Adrenal gland (tissue), 5 donors: ENCODE data around the gene SHISA7.

Source experiments
- CTCF ChIP-seq, 6 experiments: fragments of 450-650 bp in 4 of 6; fragments of 200-600 bp in 2 of 6; sonication (generic) in 1 of 6; IDR thresholded peaks; 1 replicate in 5 of 6; 2 replicates in 1 of 6; pipeline versions ENCODE4 v1.5.1 to v1.8.0; 2016 to 2021; ENCODE audit warnings: antibody characterized with exemption in 6 of 6, mild to moderate bottlenecking in 2 of 6, moderate library complexity in 1 of 6
- POLR2A ChIP-seq, 2 donors: fragments of 450-650 bp; IDR thresholded peaks; one replicate each; pipeline ENCODE4 v1.6.1; 2017; ENCODE audit warnings: antibody characterized with exemption in 2 of 2, mild to moderate bottlenecking in 2 of 2, moderate library complexity in 1 of 2
- donor health status: DM: no; HTN: no; CAD: no.

- TF ChIP-seq CTCF (IDR thresholded peaks at IDR 0.05) (no peak), POLR2A (IDR thresholded peaks at IDR 0.05) (no peak)
Observed at GRCh38 chr19:55419103-55419502, 24.0 kb downstream of the SHISA7 start.
